SW 1271 (cell line): ENCODE results near the gene PLA2G3.
"Not testable (repeated sequence)": the region's sequence is repeated elsewhere in the genome, so short reads cannot be mapped to it uniquely, and the experiment has no call there.

ENCODE experiments used
- DNase-seq, 2 experiments: peaks; one replicate each; lab custom pipeline; 2025; lab: John Stamatoyannopoulos, UW

The PLA2G3 gene

GRCh38 chr22:31099841-31100761 is 40.2 kb downstream of the PLA2G3 start:
- no peak for DNase-seq

- no peak for DNase-seq
Measured at GRCh38 chr22:31099386-31099785, 40.9 kb downstream of the PLA2G3 start.

- DNase-seq = no peak
Measured at GRCh38 chr22:31098632-31099110, 41.6 kb downstream of the PLA2G3 start.

GRCh38 chr22:31097941-31098631 is 42.2 kb downstream of the PLA2G3 start:
- no peak for DNase-seq

GRCh38 chr22:31097539-31097938 is 42.8 kb downstream of the PLA2G3 start:
- DNase-seq = not testable (repeated sequence)

GRCh38 chr22:31096657-31097279 is 43.5 kb downstream of the PLA2G3 start:
- no peak for DNase-seq

- no peak for DNase-seq
Measured at GRCh38 chr22:31095637-31096249, 44.6 kb downstream of the PLA2G3 start.

GRCh38 chr22:31094741-31095140 is 45.6 kb downstream of the PLA2G3 start:
- no peak for DNase-seq

- no peak for DNase-seq
Measured at GRCh38 chr22:31094021-31094551, 46.2 kb downstream of the PLA2G3 start.

- DNase-seq = no peak
Measured at GRCh38 chr22:31093086-31093850, 47.0 kb downstream of the PLA2G3 start.

GRCh38 chr22:31092161-31092560 is 48.1 kb downstream of the PLA2G3 start:
- no peak for DNase-seq

GRCh38 chr22:31091106-31091975 is 49.0 kb downstream of the PLA2G3 start:
- DNase-seq = no peak

GRCh38 chr22:31090217-31091085 is 49.9 kb downstream of the PLA2G3 start:
- no peak for DNase-seq

- peak in 1 of 2 experiments; percentile 10 for DNase-seq
Measured at GRCh38 chr22:31089160-31090100, 50.9 kb downstream of the PLA2G3 start.

- no peak for DNase-seq
Measured at GRCh38 chr22:31088233-31088986, 51.9 kb downstream of the PLA2G3 start.

GRCh38 chr22:31087744-31088215 is 52.5 kb downstream of the PLA2G3 start:
- no peak for DNase-seq
